HG02763 (cell line): ENCODE results near the gene BSN.

Source experiments
- ATAC-seq: cut with Tn5 transposase; IDR thresholded peaks from one replicate; pipeline ENCODE4 v1.9.1; 2021; ENCODE audit warnings: mild to moderate bottlenecking, moderate library complexity; ENCODE audit not compliant: unreplicated experiment

BSN gene

DNA sequence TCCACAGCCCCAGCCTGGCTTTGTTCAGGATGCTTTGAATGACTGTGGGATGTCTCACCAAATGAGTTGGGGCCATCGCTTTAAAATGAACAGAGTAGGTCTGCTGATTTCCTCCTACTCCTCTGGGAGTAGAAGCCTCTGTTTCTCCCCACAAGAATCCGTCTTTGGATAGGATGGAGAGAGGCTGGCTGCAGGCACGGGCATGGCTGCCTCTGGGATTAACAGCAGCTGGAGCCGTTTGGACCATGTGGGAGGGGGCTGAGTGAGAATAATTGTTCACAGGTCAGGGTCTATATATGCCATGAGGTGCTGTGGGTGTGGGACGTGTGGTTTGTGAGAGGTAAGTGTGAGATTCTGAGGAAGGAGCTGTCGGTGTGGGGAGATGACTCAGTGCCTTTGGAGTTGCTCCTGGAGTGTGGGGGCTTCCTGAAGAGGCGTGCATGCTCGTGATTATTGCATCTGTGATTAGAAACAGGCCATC, 71.9 kb downstream of the BSN start:
- no peak for ATAC-seq

GRCh38 chr3:49626796-49627195, 72.5 kb downstream of the BSN start:
- no peak for ATAC-seq

DNA sequence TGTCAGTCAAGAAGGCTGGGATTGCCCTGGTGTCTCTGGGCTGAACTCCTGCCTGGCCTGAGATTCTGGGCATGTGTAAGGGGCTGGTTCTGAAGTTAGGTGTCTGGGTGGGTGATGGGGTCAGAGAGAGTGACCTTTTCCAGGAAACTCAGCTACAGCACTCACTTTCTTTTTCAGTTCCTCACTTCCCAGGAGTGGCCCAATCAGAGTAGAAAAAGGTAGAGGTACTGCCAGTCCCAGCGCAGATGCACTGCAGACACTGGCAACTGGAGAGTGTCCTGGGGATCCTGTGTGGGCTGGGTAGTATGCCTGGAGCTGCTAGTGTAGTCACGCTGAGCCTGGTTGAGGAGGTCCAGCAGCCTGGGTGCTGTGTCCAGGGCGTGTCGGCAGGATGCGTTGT, 73.4 kb downstream of the BSN start:
- ATAC-seq: no peak

- no peak for ATAC-seq
Measured at GRCh38 chr3:49628249-49628648, 74.0 kb downstream of the BSN start.

DNA sequence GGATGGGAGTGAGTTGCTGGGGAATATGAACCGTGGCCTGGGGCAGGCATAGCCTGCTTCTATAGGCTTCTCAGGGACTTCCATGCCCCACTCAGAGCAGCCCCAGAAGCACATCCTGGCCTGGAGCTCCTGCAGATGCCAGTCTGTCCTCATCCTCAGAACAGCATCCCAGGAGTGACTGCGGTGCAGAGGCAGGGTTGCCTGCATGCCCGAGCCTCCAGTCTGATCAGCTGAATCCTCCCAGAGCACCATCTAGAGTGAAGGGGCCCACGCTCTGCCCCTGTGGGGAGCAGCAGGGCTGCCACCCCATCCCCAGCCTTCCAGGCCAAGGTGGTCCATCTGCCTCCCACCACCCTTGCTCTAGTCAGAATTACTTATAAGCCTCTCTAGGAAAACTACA, 75.2 kb downstream of the BSN start:
- no peak for ATAC-seq

DNA sequence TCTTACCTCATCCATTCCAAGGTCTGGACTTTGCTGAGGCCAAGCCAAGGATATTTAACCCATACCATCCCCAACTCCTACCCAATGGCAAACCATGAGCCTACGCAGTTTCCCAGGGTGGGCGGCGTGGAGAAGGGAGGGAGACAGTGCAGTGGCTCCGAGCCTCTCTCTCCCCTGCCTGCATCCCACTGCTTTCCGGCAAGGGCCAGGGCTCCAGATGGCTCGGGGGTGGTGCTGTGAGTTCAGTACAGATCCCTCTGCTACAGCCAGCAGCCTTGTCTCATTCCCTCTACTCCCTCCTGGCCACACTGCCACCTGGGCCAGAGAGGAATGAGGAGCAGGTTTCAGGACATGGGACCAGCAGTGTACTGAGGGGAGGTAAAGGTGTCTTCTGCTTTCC, 75.6 kb downstream of the BSN start:
- no peak for ATAC-seq

DNA sequence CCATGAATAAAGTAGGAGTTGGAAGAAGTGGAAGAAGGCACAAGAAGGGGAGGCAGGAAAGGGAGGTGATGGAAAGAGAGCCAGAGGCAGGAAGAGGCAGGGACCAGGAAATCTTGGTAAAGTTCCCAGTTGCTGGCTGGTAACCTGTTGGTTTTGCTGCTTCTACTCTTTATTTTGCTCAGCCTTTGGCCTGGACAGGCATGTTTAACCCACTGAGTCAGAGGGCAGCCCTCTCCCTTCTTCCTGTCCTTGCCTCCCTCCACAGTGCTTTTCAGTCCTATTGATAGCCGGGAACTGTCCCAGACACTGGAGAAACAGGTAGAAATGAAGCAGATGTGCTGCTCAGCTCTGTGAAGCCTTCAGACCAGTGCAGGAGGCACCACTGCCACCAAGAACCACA, 76.5 kb downstream of the BSN start:
- ATAC-seq: no peak

DNA sequence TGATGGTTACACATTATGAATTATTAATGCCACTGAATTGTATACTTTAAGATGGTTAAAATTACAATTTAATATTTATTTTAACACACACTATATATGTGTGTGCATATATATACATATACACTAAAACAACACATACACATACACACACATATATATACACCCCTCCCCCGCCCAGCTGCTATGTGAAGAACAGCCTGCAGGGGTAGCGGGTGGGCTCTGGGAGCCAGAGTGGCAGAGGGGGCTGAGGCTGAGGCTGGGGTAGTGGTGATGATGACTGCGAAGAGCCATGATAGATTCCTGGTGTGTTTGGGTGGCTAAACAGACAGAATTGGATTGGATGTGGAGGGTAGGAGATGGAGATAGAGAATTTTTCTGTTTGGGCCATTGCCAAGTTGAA, 80.5 kb downstream of the BSN start:
- ATAC-seq: no peak

- no peak for ATAC-seq
Measured at GRCh38 chr3:49636883-49637609, 82.8 kb downstream of the BSN start.

- ATAC-seq: no peak
Measured at GRCh38 chr3:49638445-49638844, 84.2 kb downstream of the BSN start.

GRCh38 chr3:49639551-49639950, 85.3 kb downstream of the BSN start:
- no peak for ATAC-seq

GRCh38 chr3:49641292-49641691, 87.0 kb downstream of the BSN start:
- ATAC-seq: no peak

DNA sequence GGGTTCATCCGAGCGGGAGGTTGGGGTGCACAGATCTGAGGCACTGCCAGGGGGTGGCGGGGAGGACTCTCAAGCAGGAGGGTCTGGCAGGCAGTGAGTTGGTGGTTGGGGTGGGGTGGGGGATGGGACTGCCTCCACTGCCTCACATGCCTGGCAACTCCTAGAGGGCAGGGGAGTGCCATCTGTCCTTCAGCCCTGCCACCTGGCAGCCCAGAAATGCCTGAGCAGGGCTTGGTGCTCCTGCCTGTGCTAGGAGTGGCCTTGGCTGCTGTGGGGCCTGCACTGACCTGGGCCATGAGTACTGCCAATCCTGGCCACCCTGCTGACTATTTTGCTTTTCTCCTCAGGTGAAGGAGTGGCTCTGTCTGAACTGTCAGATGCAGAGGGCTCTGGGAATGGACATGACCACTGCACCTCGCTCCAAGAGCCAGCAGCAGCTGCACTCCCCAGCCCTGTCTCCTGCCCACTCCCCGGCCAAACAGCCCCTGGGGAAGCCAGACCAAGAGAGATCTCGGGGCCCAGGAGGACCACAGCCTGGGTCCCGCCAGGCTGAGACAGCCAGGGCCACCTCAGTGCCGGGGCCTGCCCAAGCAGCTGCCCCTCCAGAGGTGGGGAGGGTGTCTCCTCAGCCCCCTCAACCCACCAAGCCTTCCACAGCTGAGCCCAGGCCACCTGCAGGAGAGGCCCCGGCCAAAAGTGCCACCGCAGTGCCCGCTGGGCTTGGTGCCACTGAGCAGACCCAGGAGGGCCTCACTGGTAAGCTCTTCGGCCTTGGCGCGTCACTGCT, 87.8 kb downstream of the BSN start:
- no peak for ATAC-seq

- no peak for ATAC-seq
Measured at GRCh38 chr3:49642708-49643145, 88.5 kb downstream of the BSN start.

- ATAC-seq: no peak
Measured at GRCh38 chr3:49644684-49645083, 90.4 kb downstream of the BSN start.

DNA sequence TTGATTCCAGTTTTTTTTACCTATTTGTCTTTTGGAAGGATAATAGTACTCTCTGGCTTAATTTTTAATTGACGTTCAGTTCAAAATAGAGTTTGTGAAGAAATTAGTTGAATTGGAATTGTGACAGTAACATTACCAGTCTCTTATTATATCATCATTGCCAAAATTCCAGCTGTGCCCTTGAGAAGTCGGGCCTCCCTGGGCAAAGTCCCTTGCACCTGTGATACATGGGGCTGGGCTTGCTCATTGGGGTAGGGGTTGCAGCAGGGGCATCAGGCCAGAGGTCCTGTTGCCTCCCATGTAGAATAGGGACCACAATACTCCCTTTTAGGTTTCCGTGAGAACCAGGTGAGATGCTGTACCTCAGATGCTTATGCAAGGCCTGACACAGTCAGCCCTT, 92.0 kb downstream of the BSN start:
- ATAC-seq: no peak

GRCh38 chr3:49647741-49648140, 93.5 kb downstream of the BSN start:
- no peak for ATAC-seq

- no peak for ATAC-seq
Measured at GRCh38 chr3:49648354-49649019, 94.2 kb downstream of the BSN start.

GRCh38 chr3:49649576-49649975, 95.3 kb downstream of the BSN start:
- ATAC-seq: no peak

- no peak for ATAC-seq
Measured at GRCh38 chr3:49650177-49650576, 95.9 kb downstream of the BSN start.

- no peak for ATAC-seq
Measured at GRCh38 chr3:49650637-49651036, 96.4 kb downstream of the BSN start.
